Upper lobe of right lung (tissue), 1 donor: Measurements from ENCODE around the gene C1QL4. TPM values are rescaled to one million over a fixed set of nuclear protein-coding genes. Genes with fewer than 3 reads are reported as not detected.

Source experiments
- ATAC-seq: fragments of 200-7000 bp; cut with Tn5 transposase; one replicate; pipeline ENCODE4 v1.9.1; 2020; ENCODE audit warnings: mild to moderate bottlenecking, moderate library complexity
- DNase-seq: peaks from one replicate; pipeline ENCODE4 v3.0.0-alpha.2; 2020
- H3K27ac ChIP-seq: fragments of 200-600 bp; one replicate; pipeline ENCODE4 v1.8.0; 2022
- H3K27me3 ChIP-seq: fragments of 200-600 bp; one replicate; pipeline ENCODE4 v1.8.0; 2022; ENCODE audit warnings: mild to moderate bottlenecking
- H3K36me3 ChIP-seq: fragments of 200-600 bp; one replicate; pipeline ENCODE4 v1.8.0; 2022
- H3K4me1 ChIP-seq: fragments of 200-600 bp; one replicate; pipeline ENCODE4 v1.8.0; 2022
- H3K4me3 ChIP-seq: fragments of 200-600 bp; one replicate; pipeline ENCODE4 v1.8.0; 2022; ENCODE audit warnings: mild to moderate bottlenecking
- H3K9me3 ChIP-seq: fragments of 200-600 bp; one replicate; pipeline ENCODE4 v1.8.0; 2022
- CTCF ChIP-seq: fragments of 200-600 bp; IDR thresholded peaks from one replicate; pipeline ENCODE4 v1.8.0; 2022; ENCODE audit warnings: antibody characterized with exemption
- intact Hi-C: fragments of 100-400 bp; cut with DNase I; formaldehyde crosslinking; loops from one replicate; pipeline ENCODE4 v1.11.0; 2022
- total RNA-seq: library from RNA; stranded (reverse); fragmentation: NEBNext Ultra II Directional; extraction: Animal tissue kit (Norgen Biotek cat#: 25700); gene quantifications from one replicate; pipeline ENCODE4 v1.2.1, GENCODE V29; 2021
- donor health status: DM: no; HTN: yes; CAD: no; lungs with severe emphysema.

C1QL4 gene
- total RNA-seq, 1 donor from 2014 or later, result not detected

- Histone ChIP-seq H3K4me3 (no peak overlapping the region), H3K36me3 (no peaks in the 10 kb centered on the region), H3K27ac (no peak overlapping the region), H3K4me1 (peaks cover 23% of the 10 kb centered on the region), H3K9me3 (no peaks in the 10 kb centered on the region), H3K27me3 (no peaks in the 10 kb centered on the region)
- no peak for TF ChIP-seq CTCF
- DNase-seq (no peak), ATAC-seq (peak; percentile 14)
- intact Hi-C loops, result loop anchor here (5.0 kb wide), 1 partner anchor 142 kb away; no protein-coding TSS in a partner anchor
Measured at GRCh38 chr12:49364989-49365388, 28.0 kb upstream of the C1QL4 start.

- Histone ChIP-seq H3K27me3 (no peaks in the 10 kb centered on the region), H3K27ac (no peak overlapping the region), H3K9me3 (no peaks in the 10 kb centered on the region), H3K4me3 (no peak overlapping the region), H3K36me3 (no peaks in the 10 kb centered on the region), H3K4me1 (peaks cover 11% of the 10 kb centered on the region)
- intact Hi-C loops, result loop anchor here (5.0 kb wide), 1 partner anchor 145 kb away; no protein-coding TSS in a partner anchor
- ATAC-seq (no peak), DNase-seq (no peak)
- TF ChIP-seq CTCF, result no peak
Measured at GRCh38 chr12:49362077-49362476, 25.1 kb upstream of the C1QL4 start.

GRCh38 chr12:49359671-49360070 lies 22.7 kb upstream of the C1QL4 start:
- Histone ChIP-seq H3K4me3 (no peak overlapping the region), H3K36me3 (no peaks in the 10 kb centered on the region), H3K4me1 (peaks cover 5% of the 10 kb centered on the region), H3K9me3 (no peaks in the 10 kb centered on the region), H3K27me3 (no peaks in the 10 kb centered on the region), H3K27ac (no peak overlapping the region)
- no peak for TF ChIP-seq CTCF
- no peak for DNase-seq
- intact Hi-C loops, result loop anchor here (5.0 kb wide), 2 partner anchors 148 to 158 kb away; no protein-coding TSS in a partner anchor
- ATAC-seq, result no peak

GRCh38 chr12:49358483-49359141 lies 21.6 kb upstream of the C1QL4 start:
- ATAC-seq, result peak; percentile 94
- Histone ChIP-seq H3K27ac (no peak overlapping the region), H3K27me3 (peaks cover 8% of the 10 kb centered on the region), H3K4me1 (peaks cover 5% of the 10 kb centered on the region), H3K4me3 (no peak overlapping the region), H3K36me3 (no peaks in the 10 kb centered on the region), H3K9me3 (no peaks in the 10 kb centered on the region)
- peak; percentile 75 for TF ChIP-seq CTCF
- intact Hi-C loops, result loop anchor here (5.0 kb wide), 1 partner anchor 159 kb away; no protein-coding TSS in a partner anchor
- DNase-seq, result peak; percentile 13

GRCh38 chr12:49357103-49357678 lies 20.2 kb upstream of the C1QL4 start:
- peak; percentile 47 for TF ChIP-seq CTCF
- peaks cover 5% of the 10 kb centered on the region for H3K4me1 ChIP-seq
- ATAC-seq, result no peak
- no peaks in the 10 kb centered on the region for H3K36me3 ChIP-seq
- intact Hi-C loops, result loop anchor here (5.0 kb wide), 1 partner anchor 160 kb away; no protein-coding TSS in a partner anchor
- H3K27me3 ChIP-seq, result peaks cover 20% of the 10 kb centered on the region
- H3K27ac ChIP-seq, result no peak overlapping the region
- DNase-seq, result no peak
- H3K4me3 ChIP-seq, result no peak overlapping the region
- H3K9me3 ChIP-seq, result no peaks in the 10 kb centered on the region
